Endodermal cell (in vitro differentiated cells): ENCODE data around the gene C1orf167. TPM values are rescaled to one million over a fixed set of nuclear protein-coding genes. Genes with fewer than 3 reads are reported as not detected.

Experiments used
- DNase-seq: peaks from one replicate; pipeline ENCODE4 v3.0.0-alpha.2; 2017
- H3K27ac ChIP-seq: 2 replicates; pipeline ENCODE4 v1.5.1; 2013; ENCODE audit warnings: mild to moderate bottlenecking, low read depth, low read length, moderate library complexity
- H3K27me3 ChIP-seq: 2 replicates; pipeline ENCODE4 v1.6.1; 2013; ENCODE audit warnings: mild to moderate bottlenecking, low read length, moderate library complexity; ENCODE audit not compliant: insufficient read depth, control insufficient read depth, poor library complexity, severe bottlenecking
- H3K36me3 ChIP-seq: 2 replicates; pipeline ENCODE4 v1.7.0; 2013; ENCODE audit warnings: mild to moderate bottlenecking, low read length, moderate library complexity; ENCODE audit not compliant: control insufficient read depth, insufficient read depth
- H3K4me1 ChIP-seq: one replicate; pipeline ENCODE4 v1.7.0; 2013; ENCODE audit warnings: low read length; ENCODE audit not compliant: control insufficient read depth, insufficient read depth
- H3K4me3 ChIP-seq: 2 replicates; pipeline ENCODE4 v1.5.1; 2013; ENCODE audit warnings: mild to moderate bottlenecking, low read length, moderate library complexity
- H3K9ac ChIP-seq: 2 replicates; pipeline ENCODE4 v1.6.1; 2013; ENCODE audit warnings: mild to moderate bottlenecking, low read length, moderate library complexity; ENCODE audit not compliant: poor library complexity, severe bottlenecking; ENCODE audit errors: extremely low read depth
- H3K9me3 ChIP-seq: 2 replicates; pipeline ENCODE4 v1.6.1; 2013; ENCODE audit warnings: mild to moderate bottlenecking, low read length, moderate library complexity; ENCODE audit not compliant: control insufficient read depth
- H3K27ac Mint-ChIP-seq: 2 replicates; pipeline ENCODE4 v1.8.0; 2020; ENCODE audit warnings: mixed read lengths
- H3K27me3 Mint-ChIP-seq: 2 replicates; pipeline ENCODE4 v1.8.0; 2021; ENCODE audit warnings: mild to moderate bottlenecking, mixed read lengths; ENCODE audit not compliant: insufficient read depth
- H3K36me3 Mint-ChIP-seq: 2 replicates; pipeline ENCODE4 v1.8.0; 2020; ENCODE audit warnings: low read depth, mixed read lengths
- H3K4me1 Mint-ChIP-seq: 2 replicates; pipeline ENCODE4 v1.8.0; 2020; ENCODE audit warnings: mixed read lengths
- H3K4me3 Mint-ChIP-seq: 2 replicates; pipeline ENCODE4 v1.8.0; 2020; ENCODE audit warnings: mild to moderate bottlenecking, moderate library complexity, mixed read lengths
- H3K9me3 Mint-ChIP-seq: 2 replicates; pipeline ENCODE4 v1.8.0; 2020; ENCODE audit warnings: mild to moderate bottlenecking, mixed read lengths
- WGBS, 2 experiments: methylation state at CpG; one replicate each; pipeline versions ENCODE4 v1.1.5 to v1.1.7; 2013; ENCODE audit warnings: missing lambda C conversion rate in 2 of 2, mixed read lengths in 1 of 2; ENCODE audit not compliant: insufficient coverage in 1 of 2, insufficient read length in 1 of 2; 5-methylcytosine and 5-hydroxymethylcytosine counted together
- total RNA-seq, 2 donors: library from RNA; stranded (reverse); fragmentation: NEBNext Ultra II Directional in 1 of 2; extraction: Animal tissue kit (Norgen Biotek cat#: 25700) in 1 of 2; gene quantifications; 2 replicates in 1 of 2; 3 replicates in 1 of 2; pipeline ENCODE4 v1.2.1, GENCODE V29; 2021
- TF ChIP-seq, protein P1 (sequence below): fragments of 200-600 bp; sonication (generic); conservative IDR thresholded peaks from 2 replicates; pipeline ENCODE4 v1.5.0; 2021; ENCODE audit warnings: antibody characterized with exemption, mild to moderate bottlenecking

C1orf167 gene
- total RNA-seq, 2 donors from 2014 or later: 0.95 to 1.4 TPM

DNA sequence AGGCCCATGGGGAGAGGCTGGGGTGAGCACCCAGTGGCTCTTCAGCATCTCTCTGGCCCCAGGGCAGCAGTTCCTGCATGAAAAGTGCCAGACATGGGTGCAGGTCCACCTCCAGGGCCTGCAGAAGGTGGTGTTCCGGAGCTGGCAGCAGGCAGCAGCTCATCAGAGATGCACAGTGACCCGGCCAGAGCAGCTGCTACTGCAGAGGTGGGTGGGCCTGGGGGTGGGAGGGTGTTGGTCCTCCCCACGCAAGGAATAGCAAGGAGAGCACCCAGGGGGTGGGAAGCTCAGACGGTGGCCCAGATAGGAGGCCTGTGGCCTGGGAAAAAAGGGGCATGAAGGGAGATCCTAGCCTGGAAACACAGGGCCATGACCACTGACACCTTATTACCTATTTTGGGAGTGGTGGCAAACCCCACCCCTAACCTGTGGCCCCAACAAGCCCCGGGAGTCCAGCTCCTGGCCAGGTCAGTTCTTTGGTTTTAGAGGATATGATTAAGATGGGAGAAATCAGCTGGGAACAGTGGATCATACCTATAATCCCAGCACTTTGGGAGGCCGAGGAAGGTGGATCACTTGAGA, 20.2 kb downstream of the C1orf167 start:
- TF ChIP-seq, protein P1, sequence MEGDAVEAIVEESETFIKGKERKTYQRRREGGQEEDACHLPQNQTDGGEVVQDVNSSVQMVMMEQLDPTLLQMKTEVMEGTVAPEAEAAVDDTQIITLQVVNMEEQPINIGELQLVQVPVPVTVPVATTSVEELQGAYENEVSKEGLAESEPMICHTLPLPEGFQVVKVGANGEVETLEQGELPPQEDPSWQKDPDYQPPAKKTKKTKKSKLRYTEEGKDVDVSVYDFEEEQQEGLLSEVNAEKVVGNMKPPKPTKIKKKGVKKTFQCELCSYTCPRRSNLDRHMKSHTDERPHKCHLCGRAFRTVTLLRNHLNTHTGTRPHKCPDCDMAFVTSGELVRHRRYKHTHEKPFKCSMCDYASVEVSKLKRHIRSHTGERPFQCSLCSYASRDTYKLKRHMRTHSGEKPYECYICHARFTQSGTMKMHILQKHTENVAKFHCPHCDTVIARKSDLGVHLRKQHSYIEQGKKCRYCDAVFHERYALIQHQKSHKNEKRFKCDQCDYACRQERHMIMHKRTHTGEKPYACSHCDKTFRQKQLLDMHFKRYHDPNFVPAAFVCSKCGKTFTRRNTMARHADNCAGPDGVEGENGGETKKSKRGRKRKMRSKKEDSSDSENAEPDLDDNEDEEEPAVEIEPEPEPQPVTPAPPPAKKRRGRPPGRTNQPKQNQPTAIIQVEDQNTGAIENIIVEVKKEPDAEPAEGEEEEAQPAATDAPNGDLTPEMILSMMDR: no peak
- Histone ChIP-seq H3K27me3 (no peaks in the 10 kb centered on the region), H3K36me3 (no peaks in the 10 kb centered on the region), H3K9ac (no peak overlapping the region), H3K9me3 (no peaks in the 10 kb centered on the region), H3K4me1 (peaks cover 9% of the 10 kb centered on the region), H3K4me3 (no peak overlapping the region), H3K27ac (no peak overlapping the region)
- Mint-ChIP-seq H3K4me3 (no peak overlapping the region), H3K9me3 (no peaks in the 10 kb centered on the region), H3K27ac (no peak overlapping the region), H3K27me3 (no peaks in the 10 kb centered on the region), H3K36me3 (no peaks in the 10 kb centered on the region), H3K4me1 (peaks cover 7% of the 10 kb centered on the region)
- 88 to 89% methylated on average over 3 to 6 of the region's 6 CpGs for WGBS, 2 experiments
- no peak for DNase-seq

DNA sequence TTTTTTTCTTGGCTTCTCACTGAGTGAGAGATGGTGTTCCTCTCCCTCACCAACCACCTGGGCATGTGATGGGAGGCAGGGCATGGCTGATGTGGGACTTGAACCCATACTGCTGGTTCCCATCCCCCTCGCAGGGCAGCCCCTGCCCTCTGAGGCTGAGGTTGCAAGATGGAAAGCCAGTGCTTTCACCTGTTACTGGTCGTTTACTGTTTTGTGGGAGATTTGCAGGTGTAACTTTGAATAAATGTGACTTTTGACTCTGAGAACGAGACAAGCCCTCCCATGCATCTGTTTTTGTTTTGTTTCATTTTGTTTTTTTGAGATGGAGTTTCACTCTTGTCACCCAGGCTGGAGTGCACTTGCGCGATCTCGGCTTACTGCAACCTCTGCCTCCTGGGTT, 21.6 kb downstream of the C1orf167 start:
- Mint-ChIP-seq H3K9me3 (no peaks in the 10 kb centered on the region), H3K36me3 (no peaks in the 10 kb centered on the region), H3K4me3 (no peak overlapping the region), H3K27ac (no peak overlapping the region), H3K4me1 (peaks cover 13% of the 10 kb centered on the region), H3K27me3 (no peaks in the 10 kb centered on the region)
- no peaks in the 10 kb centered on the region for H3K9me3 ChIP-seq
- no peaks in the 10 kb centered on the region for H3K36me3 ChIP-seq
- H3K27ac ChIP-seq: no peak overlapping the region
- H3K27me3 ChIP-seq: no peaks in the 10 kb centered on the region
- H3K4me3 ChIP-seq: no peak overlapping the region
- H3K9ac ChIP-seq: no peak overlapping the region
- peaks cover 14% of the 10 kb centered on the region for H3K4me1 ChIP-seq
- DNase-seq: no peak
- 89 to 92% methylated on average over 4 to 6 of the region's 6 CpGs for WGBS, 2 experiments
- TF ChIP-seq, protein P1: no peak

- H3K27ac ChIP-seq: no peak overlapping the region
- TF ChIP-seq, protein P1: no peak
- H3K9me3 Mint-ChIP-seq: no peaks in the 10 kb centered on the region
- peaks cover 14% of the 10 kb centered on the region for H3K4me1 ChIP-seq
- no peak for DNase-seq
- no peak overlapping the region for H3K4me3 ChIP-seq
- no peaks in the 10 kb centered on the region for H3K36me3 ChIP-seq
- no peak overlapping the region for H3K4me3 Mint-ChIP-seq
- peaks cover 13% of the 10 kb centered on the region for H3K4me1 Mint-ChIP-seq
- WGBS, 2 experiments: 82 to 84% methylated on average over 11 to 21 of the region's 21 CpGs
- no peak overlapping the region for H3K27ac Mint-ChIP-seq
- H3K9me3 ChIP-seq: no peaks in the 10 kb centered on the region
- no peak overlapping the region for H3K9ac ChIP-seq
- no peaks in the 10 kb centered on the region for H3K27me3 ChIP-seq
- no peaks in the 10 kb centered on the region for H3K27me3 Mint-ChIP-seq
- no peaks in the 10 kb centered on the region for H3K36me3 Mint-ChIP-seq
Measured at GRCh38 chr1:11784256-11784992, 22.4 kb downstream of the C1orf167 start.
